Endothelial cell of umbilical vein (primary cell): ENCODE data around the gene RIOX2. TPM values are rescaled to one million over a fixed set of nuclear protein-coding genes. Genes with fewer than 3 reads are reported as not detected.

ENCODE experiments used
- BruUV-seq: library from RNA; stranded (reverse); fragments of 400-500 nt; replicated peaks from 2 replicates; lab custom pipeline; 2021; lab: Mats Ljungman, UMichigan
- CTCF ChIA-PET: fragments of 300-600, 350-600 bp; sonication (Branson Sonifier 250); formaldehyde crosslinking; loops from one replicate; lab custom pipeline; 2021; ENCODE audit warnings: antibody characterized with exemption, inconsistent platforms; lab: Charles Lee
- POLR2A ChIA-PET: fragments of 300-600, 350-600 bp; sonication (Branson Sonifier 250); formaldehyde crosslinking; loops from one replicate; lab custom pipeline; 2021; ENCODE audit warnings: antibody characterized with exemption, inconsistent platforms; lab: Charles Lee
- DNase-seq: peaks from one replicate; pipeline ENCODE4 v3.0.0-alpha.2; 2011; ENCODE audit warnings: low read depth, low spot score
- FAIRE-seq: peaks from 2 replicates; lab custom pipeline; 2011; peaks lifted over from hg19 to GRCh38; lab: Jason Lieb, UNC
- H2AFZ ChIP-seq: 2 replicates; pipeline ENCODE4 v1.6.0; 2012; ENCODE audit warnings: low read depth, low read length, control low read depth, inconsistent platforms
- H3K27ac ChIP-seq: 2 replicates; pipeline ENCODE4 v1.5.1; 2011; ENCODE audit warnings: low read depth, mild to moderate bottlenecking, control low read depth, low read length, moderate library complexity; ENCODE audit not compliant: insufficient read depth
- H3K27me3 ChIP-seq, 2 experiments: 2 replicates each; pipeline versions ENCODE4 v1.6.0 to v1.6.1; 2011; ENCODE audit warnings: low read length in 2 of 2, mixed read lengths in 1 of 2; ENCODE audit not compliant: control insufficient read depth in 2 of 2, insufficient read depth in 2 of 2
- H3K36me3 ChIP-seq, 2 experiments: 2 replicates in 1 of 2; 3 replicates in 1 of 2; pipeline ENCODE4 v1.5.1; 2011; ENCODE audit warnings: low read length in 2 of 2, mild to moderate bottlenecking in 1 of 2, moderate library complexity in 1 of 2; ENCODE audit not compliant: control insufficient read depth in 2 of 2, insufficient read depth in 2 of 2; ENCODE audit errors: extremely low read depth in 1 of 2
- H3K4me1 ChIP-seq: 3 replicates; pipeline ENCODE4 v1.5.1; 2011; ENCODE audit warnings: mild to moderate bottlenecking, low read length; ENCODE audit not compliant: control insufficient read depth, insufficient read depth; ENCODE audit errors: extremely low read depth
- H3K4me2 ChIP-seq: 2 replicates; pipeline ENCODE4 v1.6.1; 2011; ENCODE audit warnings: low read length, control low read depth, mixed read lengths; ENCODE audit not compliant: insufficient read depth
- H3K4me3 ChIP-seq, 3 experiments: fragments of 200-600 bp in 1 of 3; sonication (generic), shearing (Covaris generic) in 1 of 3; replicated peaks in 1 of 3; 2 replicates each; pipeline ENCODE4 v1.5.1; 2011 to 2016; ENCODE audit warnings: control low read depth in 3 of 3, low read length in 3 of 3, mild to moderate bottlenecking in 2 of 3, inconsistent platforms in 1 of 3, low read depth in 1 of 3, moderate library complexity in 1 of 3; ENCODE audit not compliant: insufficient read depth in 1 of 3
- H3K79me2 ChIP-seq: 2 replicates; pipeline ENCODE4 v1.6.0; 2012; ENCODE audit warnings: low read length, inconsistent platforms; ENCODE audit not compliant: control insufficient read depth, insufficient read depth
- H3K9ac ChIP-seq: replicated peaks from 2 replicates; pipeline ENCODE3; 2011; ENCODE audit warnings: low read length, control low read depth; ENCODE audit not compliant: insufficient read depth; ENCODE audit errors: extremely low read depth
- H3K9me1 ChIP-seq: replicated peaks from 3 replicates; pipeline ENCODE4 v1.6.0; 2011; ENCODE audit warnings: mild to moderate bottlenecking, low read length; ENCODE audit not compliant: control insufficient read depth, insufficient read depth; ENCODE audit errors: extremely low read depth
- H3K9me3 ChIP-seq: replicated peaks from 2 replicates; pipeline ENCODE4 v1.5.1; 2012; ENCODE audit warnings: low read length, inconsistent platforms; ENCODE audit not compliant: control insufficient read depth, insufficient read depth
- H4K20me1 ChIP-seq: replicated peaks from 2 replicates; pipeline ENCODE3; 2011; ENCODE audit warnings: mild to moderate bottlenecking, low read length; ENCODE audit not compliant: control insufficient read depth, insufficient read depth; ENCODE audit errors: extremely low read depth
- CTCF ChIP-seq, 2 donors: IDR thresholded peaks; 1 replicate in 1 of 2; 2 replicates in 1 of 2; pipeline ENCODE4 v1.5.1; 2011; ENCODE audit warnings: low read length in 2 of 2, mild to moderate bottlenecking in 2 of 2, moderate library complexity in 2 of 2, control low read depth in 1 of 2, inconsistent platforms in 1 of 2, low read depth in 1 of 2; ENCODE audit not compliant: insufficient read depth in 1 of 2; ENCODE audit errors: extremely low read depth in 1 of 2
- EZH2 ChIP-seq: IDR thresholded peaks from 2 replicates; pipeline ENCODE4 v1.6.1; 2012; ENCODE audit warnings: borderline replicate concordance, low read depth, mild to moderate bottlenecking, moderate library complexity, low read length, inconsistent platforms; ENCODE audit not compliant: severe bottlenecking
- FOS ChIP-seq: IDR thresholded peaks from 2 replicates; pipeline ENCODE4 v1.6.1; 2011; ENCODE audit warnings: mild to moderate bottlenecking, low read length, moderate library complexity, borderline replicate concordance; ENCODE audit not compliant: insufficient read depth
- GATA2 ChIP-seq: IDR thresholded peaks from 2 replicates; pipeline ENCODE4 v1.7.0; 2011; ENCODE audit warnings: low read depth, mild to moderate bottlenecking, moderate library complexity, mixed read lengths, low read length; ENCODE audit not compliant: insufficient read length, insufficient read depth
- JUN ChIP-seq: IDR thresholded peaks from 2 replicates; pipeline ENCODE4 v1.6.1; 2011; ENCODE audit warnings: borderline replicate concordance, low read depth; ENCODE audit not compliant: insufficient read length, insufficient read depth
- MYC ChIP-seq: IDR thresholded peaks from one replicate; pipeline ENCODE4 v1.6.1; 2011; ENCODE audit warnings: mild to moderate bottlenecking, low read depth, low read length
- POLR2A ChIP-seq: IDR thresholded peaks from 2 replicates; pipeline ENCODE4 v1.6.1; 2012; ENCODE audit warnings: low read depth, mild to moderate bottlenecking, control low read depth, low read length
- POLR2AphosphoS5 ChIP-seq: IDR thresholded peaks from 2 replicates; pipeline ENCODE4 v1.6.1; 2012; ENCODE audit warnings: low read depth, mild to moderate bottlenecking, control low read depth, low read length, moderate library complexity; ENCODE audit not compliant: insufficient read depth
- dilution Hi-C: fragments of 300-500 bp; cut with MboI; formaldehyde crosslinking; loops from one replicate; pipeline ENCODE4 v1.15.0; 2019; ENCODE audit warnings: low sequenced_read_pairs; ENCODE audit not compliant: extremely low pct_ligation_motif_present
- intact Hi-C: fragments of 100-400 bp; cut with micrococcal nuclease; formaldehyde crosslinking; loops from one replicate; pipeline ENCODE4 v1.10.0; 2022
- polyA plus RNA-seq, 4 experiments: library from polyadenylated mRNA; depleted of rRNA in 3 of 4; stranded (reverse) in 3 of 4; unstranded in 1 of 4; fragments of >200 nt; gene quantifications; 2 replicates each; pipeline versions ENCODE4 v1.2.1 to v1.2.3, GENCODE V29; 2011 to 2012; ENCODE audit warnings: missing spikeins in 1 of 4
- total RNA-seq: library from RNA; stranded (reverse); gene quantifications from 2 replicates; pipeline ENCODE4 v1.2.3, GENCODE V29; 2021
- TF ChIP-seq, protein P1 (sequence below): IDR thresholded peaks from 2 replicates; pipeline ENCODE4 v1.6.1; 2011; ENCODE audit not compliant: insufficient read depth, insufficient read length

The RIOX2 gene
- total and polyA plus RNA-seq, 2 donors (not counting 3 experiments of a cell fraction or from before 2014, with no cell fraction given), result 14.5 to 30.5 TPM

- FAIRE-seq (no peak), DNase-seq (peak; percentile 26)
- Histone ChIP-seq H3K36me3 (peaks cover 8 to 15% of the 10 kb centered on the region in 2 experiments), H3K27ac (no peak overlapping the region), H3K27me3 (no peaks in the 10 kb centered on the region), H4K20me1 (no peaks in the 10 kb centered on the region), H3K79me2 (no peaks in the 10 kb centered on the region), H2AFZ (no peak overlapping the region), H3K9ac (no peak overlapping the region), H3K9me3 (no peaks in the 10 kb centered on the region), H3K9me1 (no peaks in the 10 kb centered on the region), H3K4me1 (no peaks in the 10 kb centered on the region), H3K4me3 (no peak overlapping the region), H3K4me2 (no peak overlapping the region)
- CTCF ChIA-PET, result interaction anchor here (1.0 to 2.5 kb wide), 4 partner anchors 11 to 221 kb away, joined by 3 to 10 read pairs (median 4); partner anchors contain the start of gene CRYBG3
- TF ChIP-seq MYC, result no peak
- TF ChIP-seq POLR2A, result no peak
- TF ChIP-seq, protein P1, sequence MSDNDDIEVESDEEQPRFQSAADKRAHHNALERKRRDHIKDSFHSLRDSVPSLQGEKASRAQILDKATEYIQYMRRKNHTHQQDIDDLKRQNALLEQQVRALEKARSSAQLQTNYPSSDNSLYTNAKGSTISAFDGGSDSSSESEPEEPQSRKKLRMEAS, result no peak
- TF ChIP-seq FOS, result no peak
- TF ChIP-seq EZH2, result no peak
- TF ChIP-seq CTCF (IDR thresholded peaks at IDR 0.05; ENCODE audit: extremely low read depth in 1 of 2, insufficient read depth in 1 of 2, low read depth in 1 of 2, low read length in 2 of 2), result no peak
- TF ChIP-seq POLR2AphosphoS5, result no peak
- TF ChIP-seq JUN, result no peak
- TF ChIP-seq GATA2, result no peak
- dilution Hi-C loops (no loop called here), intact Hi-C loops (loop anchor here (1.0 kb wide), 1 partner anchor 147 kb away; no protein-coding TSS in a partner anchor)
- no TSS peak for BruUV-seq
- POLR2A ChIA-PET, result no interaction called here
Measured at GRCh38 chr3:97940034-97940433, 32.2 kb downstream of the RIOX2 start.
